DND-41 (cell line): ENCODE measurements around the gene ZKSCAN2.

Experiments
- EZH2 ChIP-seq: IDR thresholded peaks from 3 replicates; pipeline ENCODE4 v1.6.1; 2012; ENCODE audit warnings: borderline replicate concordance, low read depth, mild to moderate bottlenecking, moderate library complexity, low read length, inconsistent platforms; ENCODE audit not compliant: severe bottlenecking
- TF ChIP-seq, protein P1 (sequence below): IDR thresholded peaks from 2 replicates; pipeline ENCODE4 v1.5.1; 2012; ENCODE audit warnings: borderline replicate concordance, low read length, moderate library complexity, mild to moderate bottlenecking; ENCODE audit not compliant: poor library complexity, severe bottlenecking; ENCODE audit errors: extremely low read depth

DNA sequence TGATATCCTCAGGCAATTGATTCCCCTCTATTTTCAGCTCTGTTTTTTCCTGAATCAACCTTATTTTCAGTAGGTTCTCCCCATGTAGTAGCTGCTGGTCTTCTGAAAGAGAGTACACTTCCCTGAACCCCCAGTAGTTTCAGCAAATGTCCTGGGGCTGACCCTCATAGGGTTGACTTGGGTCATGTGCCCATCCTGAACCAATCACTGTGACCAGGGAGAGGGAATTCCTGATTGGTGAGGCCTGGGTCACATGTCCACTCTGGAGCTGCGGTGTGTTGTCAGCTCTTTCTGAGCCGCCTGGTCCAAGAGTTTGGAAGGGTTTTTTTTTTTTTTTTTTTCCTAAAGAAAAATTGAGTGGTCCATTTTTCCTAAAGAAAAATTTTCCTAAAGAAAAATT is 8.3 kb upstream of the ZKSCAN2 start:
- TF ChIP-seq, protein P1, sequence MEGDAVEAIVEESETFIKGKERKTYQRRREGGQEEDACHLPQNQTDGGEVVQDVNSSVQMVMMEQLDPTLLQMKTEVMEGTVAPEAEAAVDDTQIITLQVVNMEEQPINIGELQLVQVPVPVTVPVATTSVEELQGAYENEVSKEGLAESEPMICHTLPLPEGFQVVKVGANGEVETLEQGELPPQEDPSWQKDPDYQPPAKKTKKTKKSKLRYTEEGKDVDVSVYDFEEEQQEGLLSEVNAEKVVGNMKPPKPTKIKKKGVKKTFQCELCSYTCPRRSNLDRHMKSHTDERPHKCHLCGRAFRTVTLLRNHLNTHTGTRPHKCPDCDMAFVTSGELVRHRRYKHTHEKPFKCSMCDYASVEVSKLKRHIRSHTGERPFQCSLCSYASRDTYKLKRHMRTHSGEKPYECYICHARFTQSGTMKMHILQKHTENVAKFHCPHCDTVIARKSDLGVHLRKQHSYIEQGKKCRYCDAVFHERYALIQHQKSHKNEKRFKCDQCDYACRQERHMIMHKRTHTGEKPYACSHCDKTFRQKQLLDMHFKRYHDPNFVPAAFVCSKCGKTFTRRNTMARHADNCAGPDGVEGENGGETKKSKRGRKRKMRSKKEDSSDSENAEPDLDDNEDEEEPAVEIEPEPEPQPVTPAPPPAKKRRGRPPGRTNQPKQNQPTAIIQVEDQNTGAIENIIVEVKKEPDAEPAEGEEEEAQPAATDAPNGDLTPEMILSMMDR, result no peak
- no peak for TF ChIP-seq EZH2
